ENCODE measurements around the gene AGL.
"Not testable (repeated sequence)": the region's sequence is repeated elsewhere in the genome, so short reads cannot be mapped to it uniquely, and the experiment has no call there.

Gene AGL

DNA sequence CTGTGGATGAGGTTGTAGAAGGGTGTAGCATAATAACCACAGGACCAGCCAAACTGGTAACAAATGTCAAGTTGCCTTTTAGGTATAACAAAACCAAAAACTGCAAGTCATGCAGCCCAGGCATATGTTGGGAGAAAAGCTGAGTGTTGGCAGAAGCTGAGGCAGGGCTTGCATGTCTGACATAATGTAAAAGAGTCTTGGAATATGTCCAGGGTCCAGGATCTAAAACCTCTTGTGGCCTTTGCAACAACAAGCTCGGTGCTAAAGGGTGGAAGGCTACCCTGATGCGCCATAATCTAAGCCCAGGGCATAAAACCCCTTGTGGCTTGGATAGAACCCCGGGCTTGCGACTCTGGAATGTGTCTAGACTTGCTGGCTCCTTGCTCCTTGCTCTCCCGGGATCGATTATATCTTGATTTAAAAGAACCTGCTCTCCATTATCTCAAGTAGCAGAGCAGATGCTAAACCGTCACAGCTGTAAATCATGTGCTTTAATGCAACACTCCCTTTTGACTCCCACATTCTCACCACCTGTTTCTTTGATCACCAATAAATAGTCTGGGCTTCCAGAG lies 93.1 kb downstream of the AGL start:
- peak; percentile 95 for DNase-seq (ENCODE audit: low read depth)

GRCh38 chr1:99944192-99944591 lies 94.0 kb downstream of the AGL start:
- DNase-seq (ENCODE audit: low read depth), result no peak

DNA sequence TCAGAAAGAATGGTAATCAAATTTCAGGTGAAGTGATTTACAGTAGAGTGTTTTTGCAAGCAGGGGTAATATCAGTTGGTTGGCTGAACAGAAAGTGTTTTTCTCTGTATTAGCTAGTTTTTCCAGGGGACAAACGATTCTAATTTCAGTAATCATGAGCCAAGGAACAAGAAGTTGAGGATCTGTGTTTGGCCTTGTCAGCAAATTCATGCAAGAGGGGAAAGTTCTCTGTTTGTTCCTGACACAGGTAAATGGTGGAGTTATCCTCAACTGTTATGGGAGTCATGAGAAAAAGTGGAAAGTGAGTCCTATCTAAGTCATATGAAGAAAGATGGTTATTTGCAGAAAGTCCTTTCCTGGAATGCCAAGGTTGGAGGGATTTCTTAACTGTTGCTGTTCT lies 95.0 kb downstream of the AGL start:
- no peak for DNase-seq (ENCODE audit: low read depth)

- no peak for DNase-seq (ENCODE audit: low read depth)
Measured at GRCh38 chr1:99950486-99950885, 100.3 kb downstream of the AGL start.

DNA sequence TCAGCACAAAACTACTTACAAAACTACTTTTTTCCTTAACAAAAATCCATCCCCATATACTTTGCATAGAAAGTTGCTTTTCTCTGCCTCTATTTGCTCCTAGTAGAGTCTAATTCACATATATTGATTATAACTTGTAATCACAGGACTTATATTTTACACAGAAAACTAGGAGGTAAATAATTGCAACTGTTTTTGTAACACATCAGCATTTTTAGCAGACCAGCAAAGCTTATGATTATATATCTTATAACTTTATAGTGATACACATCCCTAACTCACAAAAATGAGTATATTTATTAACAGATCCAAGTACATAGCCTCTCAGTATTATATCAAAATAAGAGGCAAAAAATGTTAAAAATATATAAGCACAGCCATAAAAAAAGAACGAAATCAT lies 102.4 kb downstream of the AGL start:
- no peak for DNase-seq (ENCODE audit: low read depth)

GRCh38 chr1:99955375-99955774 lies 105.2 kb downstream of the AGL start:
- DNase-seq (ENCODE audit: low read depth), result no peak

DNA sequence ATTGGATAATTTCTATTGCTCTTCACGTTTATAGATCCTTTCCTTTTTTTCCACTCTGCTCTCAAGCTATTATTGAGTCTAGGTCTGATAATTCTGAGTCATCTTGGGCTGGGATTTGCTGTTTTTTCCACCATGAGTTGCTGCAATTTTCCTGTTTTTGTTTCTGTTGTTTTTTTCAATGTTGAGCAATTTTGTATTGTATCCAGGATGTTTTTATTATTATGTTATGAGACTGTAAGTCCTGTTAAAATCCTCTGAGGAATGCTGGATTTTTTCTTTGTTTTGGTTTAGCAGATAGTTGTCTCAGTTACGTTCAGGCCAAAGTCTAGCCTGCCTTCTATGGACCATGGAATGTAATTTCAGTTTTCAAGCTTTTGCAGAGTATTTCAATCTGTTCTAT lies 106.6 kb downstream of the AGL start:
- DNase-seq (ENCODE audit: low read depth), result peak; percentile 86

DNA sequence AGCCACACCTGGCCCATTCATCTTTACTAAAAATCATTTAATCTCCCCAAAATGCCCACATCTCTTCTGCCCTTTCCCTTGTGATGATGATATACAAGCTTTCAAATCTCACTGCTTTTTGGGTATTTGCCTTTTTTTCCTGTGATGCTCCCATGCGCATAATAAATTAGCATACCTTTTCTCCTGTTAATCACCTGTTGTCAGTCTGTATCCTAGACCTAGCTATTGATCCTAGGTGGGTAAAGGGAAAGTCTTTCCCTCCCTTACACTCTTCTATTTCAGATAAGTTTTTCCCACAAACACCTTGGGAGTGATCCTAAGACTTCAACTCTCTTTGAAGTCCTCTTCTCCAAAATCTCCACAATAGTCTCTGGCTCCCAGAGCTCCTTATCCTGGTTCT lies 107.7 kb downstream of the AGL start:
- no peak for DNase-seq (ENCODE audit: low read depth)

GRCh38 chr1:99959189-99959705 lies 109.1 kb downstream of the AGL start:
- DNase-seq (ENCODE audit: low read depth), result not testable (repeated sequence)

GRCh38 chr1:99960260-99960659 lies 110.1 kb downstream of the AGL start:
- not testable (repeated sequence) for DNase-seq (ENCODE audit: low read depth)

DNA sequence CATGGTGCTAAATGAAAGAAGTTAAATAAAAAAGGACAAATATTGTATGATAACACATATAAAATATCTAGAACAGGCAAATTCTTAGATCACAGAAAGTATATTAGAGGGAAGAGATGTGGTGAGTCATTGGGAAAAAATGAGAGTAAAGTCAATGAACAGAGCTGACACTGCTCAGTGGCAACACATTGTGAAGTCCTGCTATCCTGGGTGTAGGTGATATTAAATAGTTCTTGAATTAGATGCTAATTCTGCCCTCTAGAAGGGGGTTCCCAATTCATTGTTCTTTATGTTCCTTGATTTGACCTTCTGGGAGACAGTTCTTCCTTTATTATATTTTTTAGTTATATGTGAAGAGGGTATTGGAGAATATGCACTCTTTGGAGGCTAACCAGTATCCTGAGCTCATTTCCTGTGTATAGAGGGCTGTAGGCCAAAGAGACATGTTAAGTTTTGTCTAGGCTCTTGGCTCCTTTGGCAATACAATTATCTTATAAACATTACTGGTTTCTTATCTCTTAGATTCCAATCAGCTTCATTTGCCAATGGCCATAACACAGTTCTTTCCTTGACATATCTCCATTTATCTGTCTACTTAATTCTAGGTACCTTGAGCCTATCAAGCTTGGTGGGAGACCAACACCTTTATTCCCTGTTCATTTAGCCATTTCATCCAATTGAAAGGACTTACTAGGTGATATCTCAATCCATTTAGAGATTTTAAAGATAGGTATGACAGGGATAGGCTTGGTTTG lies 113.1 kb downstream of the AGL start:
- no peak for DNase-seq (ENCODE audit: low read depth)

- DNase-seq (ENCODE audit: low read depth), result no peak
Measured at GRCh38 chr1:99964806-99965205, 114.6 kb downstream of the AGL start.

GRCh38 chr1:99965646-99966375 lies 115.7 kb downstream of the AGL start:
- no peak for DNase-seq (ENCODE audit: low read depth)

DNA sequence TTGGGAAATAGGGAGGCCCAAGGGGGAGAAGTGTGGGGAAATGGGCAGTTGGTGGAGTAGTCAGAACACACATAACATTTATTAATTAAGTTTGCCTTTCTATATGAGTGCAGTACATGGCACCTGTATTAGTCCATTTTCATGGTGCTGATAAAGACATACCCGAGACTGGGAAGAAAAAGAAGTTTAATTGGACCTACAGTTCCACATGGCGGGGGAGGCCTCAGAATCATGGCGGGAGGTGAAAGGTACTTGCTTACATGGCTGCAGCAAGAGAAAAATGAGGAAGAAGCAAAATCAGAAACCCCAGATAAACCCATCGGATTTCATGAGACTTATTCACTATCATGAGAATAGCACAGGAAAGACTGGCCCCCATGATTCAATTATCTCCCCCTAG lies 118.1 kb downstream of the AGL start:
- no peak for DNase-seq (ENCODE audit: low read depth)

- no peak for DNase-seq (ENCODE audit: low read depth)
Measured at GRCh38 chr1:99969260-99969728, 119.1 kb downstream of the AGL start.

- peak; percentile 64 for DNase-seq (ENCODE audit: low read depth)
Measured at GRCh38 chr1:99969729-99970621, 119.8 kb downstream of the AGL start, which contains the start of gene SLC35A3. TSS of gene SLC35A3 (plus strand) at chr1:99969996. CDS start at chr1:99993555, 23,559 bp downstream.

- DNase-seq (ENCODE audit: low read depth), result no peak
Measured at GRCh38 chr1:99970713-99971255, 120.6 kb downstream of the AGL start.

GRCh38 chr1:99972066-99972465 lies 121.9 kb downstream of the AGL start:
- DNase-seq (ENCODE audit: low read depth), result not testable (repeated sequence)

Data from fibroblast of gingiva (primary cell).